H54 (cell line): ENCODE results near the gene TMEM132D.
"Not testable (repeated sequence)": the region's sequence is repeated elsewhere in the genome, so short reads cannot be mapped to it uniquely, and the experiment has no call there.

ENCODE experiments used
- DNase-seq: peaks from one replicate; pipeline ENCODE4 v3.0.0; 2011; ENCODE audit warnings: low spot score, mixed read lengths; ENCODE audit not compliant: insufficient read length
- FAIRE-seq: peaks from 3 replicates; lab custom pipeline; 2011; peaks lifted over from hg19 to GRCh38; lab: Jason Lieb, UNC
- POLR2A ChIP-seq: IDR thresholded peaks from 2 replicates; pipeline ENCODE4 v1.6.1; 2011; ENCODE audit warnings: low read depth, mild to moderate bottlenecking, low read length

Gene TMEM132D

DNA sequence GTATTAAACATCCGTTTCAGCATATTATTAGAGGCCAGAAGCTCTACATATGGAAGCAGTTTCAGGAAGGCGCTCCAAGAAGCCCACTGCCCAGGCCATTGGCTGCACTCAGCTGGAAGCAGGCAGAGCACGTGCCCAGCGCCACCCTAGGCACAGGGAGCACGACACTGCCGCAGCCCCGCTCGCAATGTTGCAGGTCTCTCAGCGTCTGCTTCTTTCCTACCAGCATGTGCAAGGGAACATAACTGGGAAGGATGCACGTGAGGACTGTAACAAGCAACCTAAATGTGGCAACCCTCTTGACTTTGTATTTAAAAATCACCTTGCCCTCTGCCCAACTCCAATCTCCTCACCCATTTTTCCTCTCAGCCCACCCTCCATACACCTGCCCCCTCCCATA is 3.5 kb downstream of the TMEM132D start:
- no peak for FAIRE-seq
- DNase-seq = no peak
- TF ChIP-seq POLR2A = no peak

DNA sequence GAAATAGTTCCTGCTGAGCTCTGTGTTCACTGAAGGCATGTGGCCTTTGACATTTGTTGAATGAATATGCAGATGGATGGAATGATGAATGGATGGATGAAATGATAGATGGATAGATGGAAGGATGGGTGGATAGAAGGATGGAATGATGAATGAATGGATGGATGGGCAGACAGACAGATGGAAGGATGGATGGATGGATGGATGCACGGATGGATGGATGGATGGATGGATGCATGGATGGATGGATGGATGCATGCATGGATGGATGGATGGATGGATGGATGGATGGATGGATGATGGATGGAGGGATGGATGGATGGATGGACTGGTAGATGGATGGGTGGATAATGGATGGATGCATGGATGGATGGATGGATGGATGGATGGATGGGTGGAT is 4.8 kb downstream of the TMEM132D start:
- not testable (repeated sequence) for DNase-seq, FAIRE-seq

DNA sequence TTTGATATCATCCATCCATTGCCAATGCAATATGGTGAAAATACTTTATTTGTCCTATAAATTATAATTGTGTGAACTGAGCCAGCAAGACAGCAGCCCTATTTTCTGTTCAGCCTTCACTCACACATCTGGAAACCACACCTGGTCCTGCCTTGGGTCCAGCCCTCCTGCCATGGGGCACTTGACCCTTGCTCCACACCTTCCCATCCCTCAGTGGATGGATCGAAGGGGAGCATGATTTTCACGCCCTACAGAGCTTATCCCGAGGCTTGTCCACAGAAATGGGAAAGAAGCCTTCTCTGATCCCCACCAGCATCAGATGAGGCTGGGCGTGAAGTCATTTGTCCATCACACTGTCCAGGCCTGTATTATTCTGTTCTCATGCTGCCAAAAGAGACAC is 10.1 kb downstream of the TMEM132D start:
- TF ChIP-seq POLR2A = no peak
- FAIRE-seq = no peak
- no peak for DNase-seq

DNA sequence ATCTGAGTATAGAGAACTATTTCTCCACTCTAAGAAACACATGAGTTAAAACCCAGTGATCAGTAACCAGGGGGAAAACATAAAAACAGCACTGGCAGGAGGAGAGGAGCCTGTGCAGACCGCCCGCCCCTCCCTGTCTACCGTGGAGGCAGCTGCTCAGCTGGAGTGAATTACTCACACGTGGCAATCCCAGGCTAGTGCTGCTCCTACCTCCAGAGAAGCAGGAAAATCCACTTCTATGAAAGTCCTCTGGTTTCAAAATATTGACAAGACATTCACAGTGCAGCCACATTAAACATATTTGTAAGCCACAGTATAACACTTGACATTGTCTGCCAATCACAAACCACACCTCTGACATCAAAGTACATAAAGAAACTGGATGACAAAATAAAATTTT is 16.7 kb downstream of the TMEM132D start:
- no peak for TF ChIP-seq POLR2A
- DNase-seq (no peak), FAIRE-seq (no peak)

DNA sequence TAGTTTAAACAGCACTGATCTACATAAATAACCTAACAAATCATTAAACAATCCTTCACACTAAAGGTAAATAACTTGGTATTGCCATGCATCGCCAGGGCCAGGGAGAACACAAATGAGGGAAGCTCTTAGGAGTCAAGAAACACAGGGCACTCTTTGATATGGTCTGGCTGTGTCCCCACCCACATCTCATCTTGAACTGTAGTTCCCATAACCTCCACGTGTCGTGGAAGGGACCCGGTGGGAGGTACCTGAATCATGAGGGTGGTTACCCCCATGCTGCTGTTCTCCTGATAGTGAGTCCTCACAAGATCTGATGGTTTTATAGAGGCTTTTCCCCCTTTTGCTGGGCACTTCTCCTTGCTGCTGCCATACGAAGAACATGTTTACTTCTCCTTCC is 17.3 kb downstream of the TMEM132D start:
- FAIRE-seq = no peak
- no peak for TF ChIP-seq POLR2A
- DNase-seq = no peak

DNA sequence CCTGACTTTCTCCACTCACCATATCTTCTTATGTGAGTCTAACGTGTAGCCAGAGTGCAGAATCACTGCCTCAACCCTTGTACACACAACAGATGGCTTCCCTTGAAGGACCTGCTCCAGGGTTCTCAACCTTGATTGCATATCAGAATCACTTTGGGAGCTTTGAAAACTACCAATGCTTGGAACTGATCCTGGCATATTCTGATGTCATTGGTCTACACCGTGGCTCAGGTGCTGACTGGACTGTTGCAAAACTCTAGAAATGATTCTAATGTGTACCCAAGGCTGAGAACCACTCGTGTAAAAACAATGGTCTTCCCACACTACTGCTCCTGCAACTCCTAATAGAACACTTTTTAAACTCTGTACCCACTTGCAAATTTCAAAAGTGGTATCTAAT is 18.5 kb downstream of the TMEM132D start:
- FAIRE-seq (no peak), DNase-seq (no peak)
- TF ChIP-seq POLR2A = no peak

DNA sequence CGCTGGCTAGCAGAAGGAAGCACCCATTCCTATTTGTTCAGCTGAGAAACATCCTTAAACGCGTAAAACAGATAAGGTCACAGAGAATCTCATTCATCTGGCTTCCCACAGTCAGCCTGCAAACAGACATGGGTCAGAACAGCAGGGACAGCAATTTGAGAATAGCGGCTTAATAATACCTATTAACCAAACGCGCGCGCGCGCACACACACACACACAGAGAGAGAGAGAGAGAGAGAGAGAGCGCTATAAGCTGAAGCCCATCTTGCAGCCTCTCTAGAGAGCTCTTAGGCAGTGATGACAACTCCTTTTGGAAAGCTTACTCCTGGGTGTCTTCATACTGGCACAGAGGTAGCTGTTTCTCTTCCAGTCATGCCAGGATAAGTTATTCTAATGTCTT is 26.4 kb downstream of the TMEM132D start:
- DNase-seq (no peak), FAIRE-seq (no peak)
- no peak for TF ChIP-seq POLR2A

DNA sequence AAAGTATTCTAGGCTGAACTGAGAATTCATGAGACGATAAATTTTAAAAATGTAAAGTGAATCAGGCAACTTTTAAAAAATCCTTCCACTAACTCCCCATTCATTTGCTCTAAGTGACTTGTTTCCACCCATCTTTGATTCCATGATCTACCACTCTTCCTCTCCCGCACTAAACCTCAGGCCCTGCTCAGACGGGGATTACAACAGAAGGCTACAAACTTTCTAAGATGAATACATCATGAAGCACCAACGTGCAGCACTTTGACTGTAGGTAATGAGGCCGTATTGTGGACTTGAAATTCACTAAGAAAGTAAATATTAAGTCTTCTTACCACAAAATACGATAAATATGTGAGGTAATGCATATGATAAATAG is 30.0 kb downstream of the TMEM132D start:
- no peak for TF ChIP-seq POLR2A
- FAIRE-seq (no peak), DNase-seq (no peak)

DNA sequence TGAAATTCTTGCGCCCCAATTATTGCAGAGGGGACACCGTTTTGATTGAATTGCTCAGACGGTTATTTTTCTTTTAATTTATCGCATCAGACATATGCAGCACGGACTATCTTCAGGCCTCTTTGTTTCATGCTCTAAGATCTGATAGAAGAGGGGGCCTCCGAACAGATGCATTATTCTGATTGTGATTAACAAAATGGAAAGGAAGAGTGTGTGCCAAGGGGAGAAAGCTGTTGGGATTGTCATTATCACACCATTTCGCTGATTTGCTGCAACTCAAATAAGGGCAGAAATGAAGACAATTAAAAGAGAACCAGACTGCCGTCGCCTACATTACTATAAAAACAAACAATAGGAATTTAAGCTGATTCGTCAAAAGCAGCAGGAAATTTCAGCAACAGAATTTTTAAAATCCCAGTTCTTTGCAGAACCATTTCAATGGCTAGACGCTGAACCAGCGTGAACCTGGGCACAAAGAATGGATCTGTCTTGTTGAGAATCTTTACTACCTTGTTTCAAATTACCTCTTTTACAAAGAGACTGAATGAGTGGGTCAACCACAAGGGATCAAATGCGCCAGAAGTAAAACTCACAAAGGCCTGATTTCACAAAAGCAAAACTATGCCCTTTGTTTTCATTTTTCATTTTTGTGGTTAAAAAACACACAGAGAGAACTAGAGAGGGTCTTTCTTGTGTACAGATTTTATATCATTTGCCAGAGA is 30.6 kb downstream of the TMEM132D start:
- FAIRE-seq (no peak), DNase-seq (no peak)
- TF ChIP-seq POLR2A = no peak

DNA sequence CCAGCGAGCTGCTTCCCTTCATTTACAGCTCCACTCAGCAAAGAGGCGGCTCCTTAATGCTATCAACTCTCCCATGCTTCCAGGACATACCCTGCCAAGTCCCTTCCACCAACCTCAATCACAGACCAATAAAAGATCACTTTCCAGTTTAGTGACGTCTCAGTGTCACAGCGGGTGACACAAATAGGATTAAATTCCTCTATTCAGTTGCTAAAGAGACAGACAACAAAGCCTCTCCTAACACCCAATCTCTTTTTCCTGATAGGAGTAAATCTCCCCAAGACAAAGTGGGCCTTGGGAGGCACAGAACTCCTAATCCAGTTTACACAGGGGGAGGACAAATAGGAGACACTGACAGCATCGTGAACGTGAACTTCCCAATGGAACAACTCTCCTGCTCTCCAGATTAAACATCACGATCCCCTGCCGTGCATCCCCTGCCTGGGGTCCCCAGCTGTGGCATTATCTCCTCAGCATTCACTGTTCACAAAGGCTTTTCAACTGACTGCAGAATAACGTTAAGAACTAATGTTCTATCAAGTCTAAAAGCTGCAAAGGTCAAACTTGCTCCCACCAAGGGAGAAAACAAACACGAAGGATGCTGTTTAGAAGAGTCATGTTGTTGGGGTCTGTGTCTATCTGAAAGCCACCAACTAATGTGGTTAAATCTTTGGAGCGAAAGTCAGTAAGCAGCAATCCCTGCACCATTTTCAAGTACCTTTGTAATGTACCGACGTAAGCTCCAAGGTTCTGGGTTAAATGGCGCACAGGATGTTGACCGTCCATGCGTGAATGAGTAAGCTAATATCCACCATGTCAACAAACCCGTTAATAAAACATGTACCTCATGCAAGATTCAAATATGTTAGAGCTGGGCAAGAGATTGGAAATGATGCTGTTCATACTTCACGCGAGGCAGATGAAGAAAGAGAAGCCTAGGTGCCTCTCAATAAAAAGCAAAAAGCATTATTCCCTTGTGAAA is 31.5 kb downstream of the TMEM132D start:
- DNase-seq = no peak
- TF ChIP-seq POLR2A = no peak
- FAIRE-seq = no peak

DNA sequence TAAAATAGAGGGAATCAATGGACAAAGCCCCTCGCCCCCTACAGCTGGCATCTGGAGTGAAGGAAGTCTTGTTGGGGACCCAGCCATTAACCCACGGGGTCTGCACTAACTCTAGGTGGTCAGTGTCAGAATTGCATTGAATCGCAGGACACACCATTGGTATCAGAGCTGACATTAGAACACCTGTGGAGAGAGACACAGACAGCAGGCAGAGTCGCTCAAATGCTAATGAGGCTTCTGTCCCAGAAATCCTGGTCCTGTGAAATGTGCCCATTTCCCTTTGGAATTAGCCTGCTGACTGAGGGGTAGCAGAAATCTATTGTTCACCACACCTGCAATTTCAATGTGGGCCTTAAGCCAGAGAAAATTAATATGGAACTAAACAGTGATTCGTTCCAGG is 33.0 kb downstream of the TMEM132D start:
- TF ChIP-seq POLR2A = no peak
- DNase-seq = no peak
- FAIRE-seq = no peak

DNA sequence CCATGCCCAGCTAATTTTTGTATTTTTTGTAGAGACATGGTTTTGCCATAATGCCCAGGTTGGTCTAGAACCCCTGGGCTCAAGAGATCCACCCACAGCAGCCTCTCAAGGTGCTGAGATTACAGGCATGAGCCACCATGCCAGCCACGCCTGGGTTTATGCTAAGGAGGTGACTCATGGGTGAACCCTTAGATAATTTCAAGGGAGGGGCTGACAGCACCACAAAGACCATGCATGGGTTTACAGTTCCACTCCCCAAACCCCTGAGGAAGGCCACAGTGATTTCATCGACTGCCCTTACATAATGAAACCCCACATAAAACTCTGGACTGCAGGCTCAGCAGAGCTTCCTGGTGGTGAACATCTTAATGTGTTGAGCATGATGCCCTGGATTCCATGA is 33.7 kb downstream of the TMEM132D start:
- no peak for DNase-seq
- no peak for FAIRE-seq
- no peak for TF ChIP-seq POLR2A

DNA sequence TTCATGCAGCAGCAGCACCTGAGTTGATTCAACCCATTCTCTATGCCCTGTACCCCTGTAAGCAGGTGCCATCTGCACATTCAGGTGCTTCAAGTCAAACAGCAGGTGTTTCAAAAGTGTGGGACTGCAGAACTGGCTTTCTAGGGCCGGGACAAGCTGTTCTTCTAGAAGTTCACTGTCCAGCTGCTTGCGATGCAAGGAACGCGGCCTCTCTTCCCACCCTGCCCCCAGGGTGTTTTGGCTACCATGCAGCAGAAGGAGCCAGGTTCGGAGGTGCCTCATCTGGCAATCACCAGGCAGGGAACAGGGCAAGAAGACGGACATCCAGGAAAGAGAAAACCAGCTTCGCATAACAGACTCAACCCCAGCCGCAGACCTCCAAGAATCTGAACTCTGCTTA is 35.2 kb downstream of the TMEM132D start:
- FAIRE-seq = no peak
- DNase-seq = no peak
- no peak for TF ChIP-seq POLR2A

DNA sequence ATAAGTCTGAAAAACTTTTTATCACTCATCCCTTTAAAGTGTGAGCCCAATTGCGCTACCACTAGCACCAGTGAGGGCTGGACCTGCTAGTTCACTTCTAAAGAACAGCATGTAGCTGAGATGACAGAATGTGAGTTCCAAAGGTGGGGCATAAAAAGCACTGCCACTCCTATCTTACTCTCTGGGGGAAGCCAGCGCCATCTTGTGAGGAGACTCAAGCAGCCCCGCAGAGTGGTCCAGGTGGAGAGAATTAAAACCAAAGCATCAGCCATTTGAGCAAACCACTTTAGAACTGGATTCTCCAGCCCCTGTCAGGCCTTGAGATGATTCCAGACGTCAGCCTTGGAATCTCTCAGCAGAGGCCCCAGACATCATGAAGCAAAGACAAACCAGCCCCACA is 39.9 kb downstream of the TMEM132D start:
- no peak for TF ChIP-seq POLR2A
- FAIRE-seq = no peak
- DNase-seq = no peak
